ENCODE data around the gene B3GALNT2.

B3GALNT2 gene

GRCh38 chr1:235415008-235415904, 89.0 kb downstream of the B3GALNT2 start:
- no peak overlapping the region for H3K27ac Mint-ChIP-seq
- H3K27me3 Mint-ChIP-seq, result no peaks in the 10 kb centered on the region
- H3K4me3 Mint-ChIP-seq, result no peak overlapping the region
- H3K9me3 Mint-ChIP-seq (ENCODE audit: low read depth), result no peaks in the 10 kb centered on the region
- H3K36me3 Mint-ChIP-seq, result peaks cover 5% of the 10 kb centered on the region
- peaks cover 6% of the 10 kb centered on the region for H3K4me1 Mint-ChIP-seq (ENCODE audit: low read depth)

DNA sequence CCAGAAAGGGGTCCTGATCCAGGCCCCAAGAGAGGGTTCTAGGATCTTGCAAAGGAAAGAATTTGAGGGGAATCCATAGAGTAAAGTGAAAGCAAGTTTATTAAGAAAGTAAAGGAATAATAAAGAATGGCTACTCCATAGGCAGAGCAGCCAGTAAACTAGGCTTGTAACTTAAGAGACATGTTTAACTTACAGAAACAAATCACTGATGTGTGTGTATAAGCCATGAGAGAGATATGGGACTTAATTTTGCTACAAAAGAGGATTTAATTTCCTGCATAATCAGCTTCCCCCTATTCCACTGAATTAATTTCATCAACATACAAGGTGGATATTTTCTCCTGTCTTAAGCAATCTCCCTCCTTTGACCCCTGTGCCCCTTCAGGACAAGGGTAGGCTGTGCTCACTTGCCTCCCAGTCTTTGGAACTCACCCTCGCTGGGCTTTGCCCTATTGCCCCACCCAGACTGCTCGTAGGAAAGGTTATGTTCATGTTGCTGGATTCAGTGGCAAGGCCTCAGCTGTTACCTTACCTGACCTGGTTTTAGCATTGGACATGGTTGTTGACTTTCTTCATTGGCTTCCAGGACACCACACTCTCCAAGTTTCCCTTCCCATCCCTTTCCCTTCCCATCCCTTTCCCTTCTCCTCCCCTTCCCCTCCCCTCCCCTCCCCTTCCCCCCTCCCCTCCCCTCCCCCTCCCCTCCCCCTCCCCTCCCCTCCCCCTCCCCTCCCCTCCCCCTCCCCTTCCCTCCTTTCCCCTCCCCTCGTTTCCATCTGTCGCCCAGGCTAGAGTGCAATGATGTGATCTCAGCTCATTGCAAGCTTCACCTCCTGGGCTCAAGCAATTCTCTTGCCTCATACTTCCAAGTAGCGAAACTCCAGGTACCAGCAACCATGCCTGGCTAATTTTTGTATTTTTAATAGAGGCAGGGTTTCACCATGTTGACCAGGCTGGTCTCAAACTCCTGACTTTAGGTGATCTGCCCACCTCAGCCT, 92.5 kb downstream of the B3GALNT2 start:
- no peaks in the 10 kb centered on the region for H3K9me3 Mint-ChIP-seq (ENCODE audit: low read depth)
- peaks cover 2% of the 10 kb centered on the region for H3K36me3 Mint-ChIP-seq
- no peak overlapping the region for H3K4me3 Mint-ChIP-seq
- H3K4me1 Mint-ChIP-seq (ENCODE audit: low read depth), result peaks cover 3% of the 10 kb centered on the region
- H3K27ac Mint-ChIP-seq, result no peak overlapping the region
- no peaks in the 10 kb centered on the region for H3K27me3 Mint-ChIP-seq

DNA sequence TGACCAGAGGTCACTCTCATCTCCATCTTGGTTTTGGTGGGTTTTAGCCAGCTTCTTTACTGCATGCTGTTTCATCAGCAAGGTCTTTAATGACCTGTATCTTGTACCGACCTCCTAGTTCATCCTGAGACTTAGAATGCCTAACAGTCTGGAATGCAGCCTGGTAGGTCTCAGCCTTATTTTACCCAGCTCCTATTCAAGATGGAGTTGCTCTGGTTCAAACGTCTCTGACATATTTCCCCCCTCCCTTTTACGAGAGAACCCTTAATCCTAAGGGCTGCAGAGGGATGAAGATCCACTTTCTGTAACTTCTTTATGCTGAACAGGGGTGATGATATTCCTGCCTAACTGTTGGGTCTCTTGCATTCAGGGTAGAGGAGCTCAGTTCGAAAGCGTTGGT, 93.8 kb downstream of the B3GALNT2 start:
- no peaks in the 10 kb centered on the region for H3K27me3 Mint-ChIP-seq
- no peaks in the 10 kb centered on the region for H3K9me3 Mint-ChIP-seq (ENCODE audit: low read depth)
- peaks cover 3% of the 10 kb centered on the region for H3K4me1 Mint-ChIP-seq (ENCODE audit: low read depth)
- H3K27ac Mint-ChIP-seq, result no peak overlapping the region
- H3K36me3 Mint-ChIP-seq, result peaks cover 2% of the 10 kb centered on the region
- H3K4me3 Mint-ChIP-seq, result no peak overlapping the region

GRCh38 chr1:235409042-235409820, 95.0 kb downstream of the B3GALNT2 start:
- peaks cover under 1% of the 10 kb centered on the region for H3K36me3 Mint-ChIP-seq
- no peaks in the 10 kb centered on the region for H3K9me3 Mint-ChIP-seq (ENCODE audit: low read depth)
- H3K27ac Mint-ChIP-seq, result no peak overlapping the region
- no peaks in the 10 kb centered on the region for H3K27me3 Mint-ChIP-seq
- H3K4me1 Mint-ChIP-seq (ENCODE audit: low read depth), result peaks cover 3% of the 10 kb centered on the region
- H3K4me3 Mint-ChIP-seq, result no peak overlapping the region

DNA sequence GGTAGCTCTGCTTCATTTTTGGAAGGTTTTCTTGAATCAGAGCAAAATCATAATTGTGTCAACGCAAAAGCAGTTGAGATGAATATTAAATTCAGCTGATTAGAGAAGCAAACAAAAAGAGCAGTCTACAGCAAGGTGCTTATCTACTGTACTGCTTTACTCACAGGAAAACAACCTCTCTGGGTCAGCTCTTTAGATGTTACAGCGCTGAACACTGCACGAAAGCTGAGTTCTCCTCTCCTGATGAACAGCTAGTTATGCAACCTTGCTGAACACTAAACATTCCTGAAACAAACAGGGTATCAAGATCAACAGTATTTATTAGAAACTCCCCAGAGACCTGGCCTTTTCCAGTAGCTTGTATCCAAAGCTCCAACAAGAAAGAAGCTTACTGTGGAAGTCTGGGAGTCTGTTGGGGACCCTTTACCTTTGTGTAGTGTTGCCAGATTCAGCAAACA, 95.7 kb downstream of the B3GALNT2 start:
- no peak overlapping the region for H3K4me3 Mint-ChIP-seq
- H3K27me3 Mint-ChIP-seq, result no peaks in the 10 kb centered on the region
- H3K27ac Mint-ChIP-seq, result no peak overlapping the region
- peaks cover 3% of the 10 kb centered on the region for H3K4me1 Mint-ChIP-seq (ENCODE audit: low read depth)
- no peaks in the 10 kb centered on the region for H3K9me3 Mint-ChIP-seq (ENCODE audit: low read depth)
- H3K36me3 Mint-ChIP-seq, result no peaks in the 10 kb centered on the region

DNA sequence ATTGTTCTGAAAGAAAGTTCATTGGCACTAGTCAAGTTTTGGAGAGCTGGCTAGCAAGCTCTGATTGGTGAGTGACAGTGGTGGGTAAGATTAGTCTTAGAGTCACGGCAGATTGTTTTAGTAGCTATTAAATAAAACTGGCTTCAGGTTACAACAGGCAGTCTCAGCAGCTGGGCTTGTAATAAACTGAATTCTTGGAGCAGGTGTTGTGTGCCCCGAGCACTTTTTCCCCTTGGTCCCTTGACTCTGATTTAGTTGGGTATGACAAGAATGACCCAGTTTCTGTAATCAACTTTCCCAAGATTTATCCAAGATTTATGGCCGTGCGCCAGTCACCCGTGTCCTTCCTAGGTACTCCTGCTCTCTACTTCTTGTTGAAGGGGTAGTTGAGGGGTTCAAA, 96.8 kb downstream of the B3GALNT2 start:
- Mint-ChIP-seq H3K9me3 (ENCODE audit: low read depth) (no peaks in the 10 kb centered on the region), H3K4me1 (ENCODE audit: low read depth) (peaks cover 2% of the 10 kb centered on the region), H3K27ac (no peak overlapping the region), H3K27me3 (no peaks in the 10 kb centered on the region), H3K4me3 (no peak overlapping the region), H3K36me3 (no peaks in the 10 kb centered on the region)

DNA sequence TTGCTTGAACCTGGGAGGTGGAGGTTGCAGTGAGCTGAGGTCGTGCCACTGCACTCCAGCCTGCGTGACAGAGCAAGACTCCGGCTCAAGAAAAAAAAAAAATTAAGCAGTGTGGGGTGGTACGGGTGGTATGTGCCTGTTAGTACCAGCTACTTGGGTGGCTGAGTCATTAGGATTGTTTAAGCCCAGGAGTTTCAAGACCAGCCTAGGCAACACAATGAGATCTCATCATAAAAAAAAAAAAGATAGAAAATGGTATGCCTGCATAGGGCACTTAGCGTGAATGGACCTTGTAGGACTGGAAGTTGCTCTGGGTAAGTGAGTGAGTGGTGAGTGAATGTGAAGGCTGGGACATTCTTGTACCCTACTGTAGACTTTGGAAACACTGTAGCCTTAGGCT, 100.1 kb downstream of the B3GALNT2 start:
- H3K36me3 Mint-ChIP-seq, result no peaks in the 10 kb centered on the region
- H3K4me1 Mint-ChIP-seq (ENCODE audit: low read depth), result no peaks in the 10 kb centered on the region
- H3K9me3 Mint-ChIP-seq (ENCODE audit: low read depth), result no peaks in the 10 kb centered on the region
- no peak overlapping the region for H3K4me3 Mint-ChIP-seq
- H3K27ac Mint-ChIP-seq, result no peak overlapping the region
- no peaks in the 10 kb centered on the region for H3K27me3 Mint-ChIP-seq

DNA sequence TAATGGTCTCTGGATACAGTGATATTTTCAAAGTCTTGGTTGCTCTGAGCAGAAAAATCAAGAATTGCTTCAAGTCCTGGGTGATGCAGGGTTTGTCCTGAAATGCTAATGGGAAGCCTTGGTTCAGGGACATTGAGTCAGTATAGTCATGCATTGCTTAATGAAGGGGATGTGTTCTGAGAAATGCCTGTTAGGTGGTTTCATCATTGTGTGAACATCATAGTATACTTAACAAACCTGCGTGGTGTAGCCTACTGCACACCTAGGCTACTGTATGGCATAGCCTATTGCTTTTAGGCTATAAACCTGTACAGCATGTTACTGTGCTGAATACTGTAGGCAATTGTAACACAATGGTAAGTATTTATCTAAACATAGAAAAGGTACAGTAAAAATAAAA, 100.7 kb downstream of the B3GALNT2 start:
- Mint-ChIP-seq H3K4me3 (no peak overlapping the region), H3K4me1 (ENCODE audit: low read depth) (no peaks in the 10 kb centered on the region)

DNA sequence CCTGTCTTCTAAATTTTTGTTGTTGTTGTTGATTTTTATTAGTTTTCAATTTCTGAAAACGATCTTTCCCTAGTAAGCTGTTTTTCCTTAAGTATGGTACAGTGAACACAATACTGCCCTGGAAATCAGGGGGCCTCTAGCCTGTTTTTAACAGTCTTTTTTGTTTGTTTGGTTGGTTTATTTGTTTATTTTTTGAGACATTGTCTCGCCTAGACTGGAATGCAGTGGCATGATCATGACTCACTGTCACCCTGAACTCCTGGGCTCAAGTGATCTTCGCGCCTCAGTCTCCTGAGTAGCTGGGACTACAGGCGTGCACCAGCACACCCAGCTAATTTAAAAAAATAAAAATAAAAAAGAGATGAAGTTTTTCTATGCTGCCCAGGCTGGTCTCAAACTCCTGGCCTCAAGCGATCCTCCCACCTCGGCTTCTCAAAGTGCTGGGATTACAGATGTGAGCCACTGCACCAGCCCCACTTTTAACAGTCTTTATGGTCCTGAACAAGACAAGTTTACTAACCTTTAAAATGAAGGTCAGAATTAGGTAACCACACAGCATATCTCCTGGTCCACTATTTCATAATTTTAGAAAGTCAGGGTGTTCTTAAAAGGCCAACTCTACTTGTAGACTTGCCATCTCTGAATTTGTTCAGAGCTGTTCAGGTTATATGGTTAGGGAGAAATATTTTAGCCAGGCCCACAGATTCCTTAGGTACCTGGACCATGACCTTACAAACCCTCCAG, 101.6 kb downstream of the B3GALNT2 start:
- H3K27ac Mint-ChIP-seq, result no peak overlapping the region
- H3K4me1 Mint-ChIP-seq (ENCODE audit: low read depth), result no peaks in the 10 kb centered on the region
- no peaks in the 10 kb centered on the region for H3K9me3 Mint-ChIP-seq (ENCODE audit: low read depth)
- no peak overlapping the region for H3K4me3 Mint-ChIP-seq
- no peaks in the 10 kb centered on the region for H3K27me3 Mint-ChIP-seq
- no peaks in the 10 kb centered on the region for H3K36me3 Mint-ChIP-seq

More for the DNA sequence above, 100.7 kb downstream of the B3GALNT2 start:
- Mint-ChIP-seq H3K27me3 (no peaks in the 10 kb centered on the region), H3K36me3 (no peaks in the 10 kb centered on the region), H3K27ac (no peak overlapping the region), H3K9me3 (ENCODE audit: low read depth) (no peaks in the 10 kb centered on the region)

- H3K27me3 Mint-ChIP-seq, result no peaks in the 10 kb centered on the region
- no peaks in the 10 kb centered on the region for H3K36me3 Mint-ChIP-seq
- no peaks in the 10 kb centered on the region for H3K4me1 Mint-ChIP-seq (ENCODE audit: low read depth)
- no peaks in the 10 kb centered on the region for H3K9me3 Mint-ChIP-seq (ENCODE audit: low read depth)
- H3K4me3 Mint-ChIP-seq, result no peak overlapping the region
- H3K27ac Mint-ChIP-seq, result no peak overlapping the region
Measured at GRCh38 chr1:235401251-235401650, 103.0 kb downstream of the B3GALNT2 start.

All from activated naive CD8-positive, alpha-beta T cell (primary cell).